ENCODE results near the gene SUN2.

SUN2 gene

GRCh38 chr22:38734421-38735100, 21.2 kb downstream of the SUN2 start:
- no peak for DNase-seq

- peak; percentile 54 for DNase-seq
These were observed 21.9 kb downstream of the SUN2 start for GRCh38 chr22:38733724-38734381.

- DNase-seq = peak; percentile 63
These were observed 22.5 kb downstream of the SUN2 start for GRCh38 chr22:38733329-38733723.

GRCh38 chr22:38732251-38732815, 23.5 kb downstream of the SUN2 start:
- no peak for DNase-seq

- DNase-seq = no peak
These were observed 24.1 kb downstream of the SUN2 start for GRCh38 chr22:38731703-38732161.

- DNase-seq = no peak
These were observed 25.4 kb downstream of the SUN2 start for GRCh38 chr22:38730411-38730871.

- no peak for DNase-seq
These were observed 25.9 kb downstream of the SUN2 start for GRCh38 chr22:38729946-38730345.

- no peak for DNase-seq
These were observed 26.7 kb downstream of the SUN2 start for GRCh38 chr22:38728871-38729796.

GRCh38 chr22:38727530-38728451, 28.0 kb downstream of the SUN2 start:
- DNase-seq = no peak

- no peak for DNase-seq
These were observed 28.7 kb downstream of the SUN2 start for GRCh38 chr22:38727123-38727522.

GRCh38 chr22:38725900-38726655, 29.7 kb downstream of the SUN2 start:
- DNase-seq = no peak

GRCh38 chr22:38724926-38725571, 30.7 kb downstream of the SUN2 start:
- no peak for DNase-seq

- DNase-seq = no peak
These were observed 31.6 kb downstream of the SUN2 start for GRCh38 chr22:38724176-38724575.

GRCh38 chr22:38721551-38721950, 34.2 kb downstream of the SUN2 start:
- DNase-seq = no peak

- no peak for DNase-seq
These were observed 35.4 kb downstream of the SUN2 start for GRCh38 chr22:38720350-38720749.

- no peak for DNase-seq
These were observed 36.6 kb downstream of the SUN2 start for GRCh38 chr22:38719196-38719595.

GRCh38 chr22:38718414-38718813, 37.4 kb downstream of the SUN2 start:
- no peak for DNase-seq

GRCh38 chr22:38717244-38717643, 38.6 kb downstream of the SUN2 start:
- DNase-seq = no peak

GRCh38 chr22:38716826-38717225, 39.0 kb downstream of the SUN2 start:
- no peak for DNase-seq

GRCh38 chr22:38716271-38716670, 39.5 kb downstream of the SUN2 start:
- no peak for DNase-seq

GRCh38 chr22:38715852-38716251, 39.9 kb downstream of the SUN2 start:
- no peak for DNase-seq
